NCI-H69 (cell line): ENCODE measurements around the gene CAMKK2.

Experiments
- DNase-seq: peaks from one replicate; lab custom pipeline; 2025; lab: John Stamatoyannopoulos, UW

CAMKK2 gene

DNA sequence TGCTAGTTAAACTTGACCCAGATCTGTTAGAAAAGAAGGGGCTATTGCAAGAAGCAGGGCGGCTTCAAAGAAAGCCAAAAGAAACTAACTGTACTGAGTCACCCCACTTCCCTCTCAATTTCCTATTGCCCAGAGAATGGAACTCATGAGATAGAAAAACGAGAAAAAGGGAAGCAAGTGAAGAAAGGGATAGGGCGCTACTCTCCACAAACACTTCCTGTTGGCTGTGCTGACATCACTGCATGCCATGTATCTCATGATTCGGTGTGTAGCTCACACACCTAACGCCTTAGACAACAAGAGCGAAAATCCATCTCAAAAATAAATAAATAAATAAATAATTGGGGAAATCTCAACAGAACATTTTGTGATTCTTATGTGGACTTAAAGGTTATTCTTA lies 99.6 kb downstream of the CAMKK2 start:
- DNase-seq, result no peak

DNA sequence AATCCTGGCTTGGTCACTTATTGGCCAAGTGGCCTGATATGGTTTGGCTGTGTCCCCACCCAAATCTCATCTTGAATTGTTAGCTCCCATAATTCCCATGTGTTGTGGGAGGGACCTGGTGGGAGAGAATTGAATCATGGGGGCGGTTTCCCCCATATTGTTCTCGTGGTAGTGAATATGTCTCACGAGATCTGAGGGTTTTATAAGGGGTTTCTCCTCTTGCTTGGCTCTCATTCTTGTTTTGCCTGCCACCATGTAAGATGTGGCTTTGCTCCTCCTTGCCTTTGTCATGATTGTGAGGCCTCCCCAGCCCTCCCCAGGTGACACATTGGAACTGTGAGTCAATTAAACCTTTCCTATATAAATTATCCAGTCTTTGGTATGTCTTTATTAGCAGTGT lies 105.4 kb downstream of the CAMKK2 start:
- DNase-seq, result no peak

DNA sequence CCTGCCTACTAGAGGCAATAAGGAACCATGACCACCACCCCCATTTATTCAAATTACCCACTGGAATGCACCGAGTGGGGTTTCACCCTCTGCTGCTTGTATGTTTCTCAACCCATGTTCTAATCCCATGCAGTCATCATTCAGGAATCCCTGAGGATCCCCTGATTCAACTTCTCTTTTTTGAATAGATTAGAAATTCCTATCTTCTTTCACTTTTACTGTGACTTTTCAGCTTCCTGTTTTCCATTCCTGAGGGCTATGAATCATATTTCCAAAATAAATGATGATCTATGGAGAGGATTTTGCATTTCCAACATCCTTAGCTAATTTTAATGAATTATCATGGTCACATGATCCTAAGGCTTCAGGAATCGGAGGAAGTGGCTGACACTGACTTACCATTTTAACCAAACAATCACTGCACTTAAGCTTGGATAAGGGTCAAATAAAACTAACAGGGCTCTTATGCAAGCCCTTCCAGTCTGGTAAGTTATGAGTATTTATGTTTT lies 105.9 kb downstream of the CAMKK2 start:
- DNase-seq, result no peak

DNA sequence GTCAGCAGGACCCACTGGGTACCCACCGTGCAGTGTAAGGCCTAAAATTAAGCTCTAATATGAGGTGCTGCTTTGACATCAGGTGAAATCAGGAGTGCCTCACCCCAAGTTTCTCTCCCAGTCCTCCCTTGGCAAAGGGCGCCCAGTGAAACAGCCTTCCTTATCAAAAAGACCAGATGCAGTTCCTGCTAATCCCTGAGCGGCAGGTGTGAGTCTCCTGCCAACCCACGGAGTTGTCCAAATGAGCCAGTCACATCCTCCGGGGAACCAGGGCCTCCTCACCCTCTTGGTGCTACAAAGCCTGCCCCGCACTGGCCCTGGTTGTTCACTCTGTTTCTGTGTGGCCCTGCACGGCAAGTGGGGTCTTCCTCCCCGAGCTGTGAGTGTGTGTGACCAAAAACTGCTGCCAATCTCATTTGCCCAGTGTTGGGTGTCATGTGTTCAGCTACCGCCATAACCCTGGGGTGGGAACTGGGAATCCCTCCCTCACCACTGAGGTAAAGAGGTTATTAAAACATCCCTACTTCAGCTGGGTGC lies 106.8 kb downstream of the CAMKK2 start:
- DNase-seq, result no peak

DNA sequence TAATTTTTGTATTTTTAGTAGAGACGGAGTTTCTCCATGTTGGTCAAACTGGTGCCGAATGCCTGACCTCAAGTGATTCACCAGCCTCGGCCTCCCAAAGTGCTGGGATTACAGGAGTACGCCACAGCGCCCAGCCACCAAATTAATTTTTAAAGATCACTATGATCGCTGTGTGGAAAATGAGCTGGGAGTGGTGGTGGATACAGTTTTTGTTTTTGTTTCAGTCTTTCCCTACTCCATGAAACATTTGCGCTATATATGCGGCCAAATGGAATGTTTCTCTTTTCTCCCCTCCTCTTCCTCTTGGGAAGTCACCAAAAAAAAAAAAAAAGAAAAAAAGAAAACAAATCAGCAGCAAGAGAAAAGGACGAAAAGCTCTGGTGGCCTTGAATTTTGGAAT lies 107.4 kb downstream of the CAMKK2 start:
- DNase-seq, result no peak

DNA sequence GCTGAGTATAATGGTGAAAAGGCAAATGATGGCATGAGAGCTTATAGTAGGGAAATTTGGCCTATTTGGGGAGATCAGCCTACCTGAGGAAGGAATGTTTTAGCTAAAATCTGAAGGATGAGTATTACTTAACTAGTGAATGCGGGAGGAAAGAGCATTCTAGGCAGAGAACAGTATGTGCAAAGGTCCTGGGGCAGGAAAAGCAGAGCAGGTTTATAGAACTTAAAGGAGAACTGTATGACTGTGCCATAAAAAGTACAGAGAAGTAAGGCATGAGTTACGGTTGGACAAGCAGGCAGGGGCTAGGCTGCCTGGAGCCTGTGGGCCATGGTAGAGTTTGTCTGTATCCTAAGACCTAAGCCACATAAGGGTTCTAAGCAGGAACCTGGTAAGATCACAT lies 108.3 kb downstream of the CAMKK2 start:
- DNase-seq, result no peak
